ENCODE results near the gene RNGTT. TPM values are rescaled to one million over a fixed set of nuclear protein-coding genes. Genes with fewer than 3 reads are reported as not detected.
"Not testable (repeated sequence)": the region's sequence is repeated elsewhere in the genome, so short reads cannot be mapped to it uniquely, and the experiment has no call there.

RNGTT gene
- total and polyA plus RNA-seq, 2 donors, result 11.2 to 23.2 TPM

DNA sequence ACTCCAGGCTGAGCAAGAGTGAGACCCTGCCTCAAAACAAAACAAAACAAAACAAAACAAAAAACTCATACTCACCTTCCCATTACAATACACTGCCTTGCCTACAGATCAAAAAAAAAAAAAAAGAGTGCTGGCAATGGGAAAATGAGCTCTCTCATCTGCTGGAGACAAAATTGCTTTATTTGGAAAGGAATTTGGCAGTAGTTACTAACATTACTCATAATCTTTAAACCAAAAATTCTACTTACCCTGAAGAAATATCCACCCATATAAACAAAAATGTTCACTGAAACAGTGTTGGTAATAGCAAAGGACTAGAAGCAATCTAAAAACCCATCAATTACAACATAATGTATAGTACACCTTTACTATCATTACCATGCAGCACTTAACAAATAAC lies 120.4 kb downstream of the RNGTT start:
- DNase-seq (ENCODE audit: low read depth in 6 of 9, low spot score in 9 of 9), result no peak
- Histone ChIP-seq H3K4me3 (ENCODE audit: low read length in 2 of 2) (no peak overlapping the region), H3K27me3 (ENCODE audit: control insufficient read depth in 2 of 2, insufficient read depth in 1 of 2, low read length in 1 of 2) (no peaks in the 10 kb centered on the region), H3K4me1 (ENCODE audit: control insufficient read depth in 2 of 2, insufficient read depth in 2 of 2, low read length in 2 of 2) (no peaks in the 10 kb centered on the region), H3K9me3 (ENCODE audit: control insufficient read depth in 2 of 2, insufficient read depth in 1 of 2, low read length in 1 of 2) (no peaks in the 10 kb centered on the region), H3K27ac (ENCODE audit: low read depth in 1 of 2, low read length in 1 of 2) (no peak overlapping the region), H3K36me3 (ENCODE audit: control insufficient read depth in 2 of 2, insufficient read depth in 2 of 2, low read length in 1 of 2) (peaks cover 4% of the 10 kb centered on the region in 2 donors)

DNA sequence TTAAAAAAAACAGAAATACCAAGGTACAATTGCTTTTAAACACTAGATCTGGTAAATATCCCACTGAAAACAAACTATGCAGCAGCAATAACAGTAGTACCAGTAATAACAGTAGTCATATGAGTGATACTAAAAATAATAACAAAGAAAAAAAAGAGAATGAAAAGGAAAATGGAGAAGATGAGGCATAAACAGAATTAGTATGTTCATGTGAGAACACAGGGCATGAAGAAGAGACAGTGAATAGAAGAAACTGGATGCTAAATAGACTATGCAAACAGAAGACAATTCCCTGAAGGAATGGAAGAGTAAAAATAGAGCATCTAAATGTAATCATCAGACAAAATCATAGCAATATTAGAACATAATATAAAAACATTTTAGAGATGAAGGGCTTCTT lies 121.1 kb downstream of the RNGTT start:
- DNase-seq (ENCODE audit: low read depth in 6 of 9, low spot score in 9 of 9), result no peak
- no peaks in the 10 kb centered on the region for H3K4me1 ChIP-seq (ENCODE audit: control insufficient read depth in 2 of 2, insufficient read depth in 2 of 2, low read length in 2 of 2)
- H3K9me3 ChIP-seq (ENCODE audit: control insufficient read depth in 2 of 2, insufficient read depth in 1 of 2, low read length in 1 of 2), result no peaks in the 10 kb centered on the region
- no peak overlapping the region for H3K27ac ChIP-seq (ENCODE audit: low read depth in 1 of 2, low read length in 1 of 2)
- H3K4me3 ChIP-seq (ENCODE audit: low read length in 2 of 2), result no peak overlapping the region
- no peaks in the 10 kb centered on the region for H3K27me3 ChIP-seq (ENCODE audit: control insufficient read depth in 2 of 2, insufficient read depth in 1 of 2, low read length in 1 of 2)
- peaks cover 4% of the 10 kb centered on the region in 2 donors for H3K36me3 ChIP-seq (ENCODE audit: control insufficient read depth in 2 of 2, insufficient read depth in 2 of 2, low read length in 1 of 2)

DNA sequence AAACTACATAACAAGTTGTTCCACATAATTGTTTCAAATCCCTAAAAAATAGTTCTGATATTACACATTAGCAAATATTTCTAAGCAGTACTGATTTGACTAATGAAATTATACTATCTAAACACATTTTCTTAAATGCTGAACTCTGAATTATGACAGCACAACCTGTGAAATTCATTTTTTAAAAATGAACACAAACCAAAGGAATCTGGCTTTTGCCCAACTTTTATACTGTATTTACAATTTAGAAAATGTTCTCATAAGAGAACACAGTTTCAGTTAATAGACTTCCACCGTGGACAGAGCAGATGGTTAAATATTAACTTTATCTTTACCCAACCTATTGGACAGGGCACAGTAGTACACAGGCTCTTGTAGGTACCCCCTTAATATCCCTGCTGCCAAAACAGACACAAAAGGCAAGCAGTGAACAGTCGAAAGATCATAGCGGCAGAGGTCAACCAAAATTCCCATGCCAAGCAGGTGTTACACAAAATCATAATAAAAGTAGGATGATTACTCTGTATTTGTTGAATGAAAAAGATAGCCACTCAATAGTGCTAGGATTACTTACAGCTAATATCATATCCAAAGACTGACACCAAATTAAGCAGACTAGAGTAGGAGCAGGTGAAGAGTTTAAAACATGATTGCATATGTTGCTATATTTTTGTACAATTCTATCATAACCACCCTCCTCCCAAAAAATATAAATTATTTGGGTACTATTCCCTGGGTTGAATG lies 122.5 kb downstream of the RNGTT start:
- Histone ChIP-seq H3K27me3 (ENCODE audit: control insufficient read depth in 2 of 2, insufficient read depth in 1 of 2, low read length in 1 of 2) (no peaks in the 10 kb centered on the region), H3K27ac (ENCODE audit: low read depth in 1 of 2, low read length in 1 of 2) (no peak overlapping the region), H3K4me3 (ENCODE audit: low read length in 2 of 2) (no peak overlapping the region), H3K4me1 (ENCODE audit: control insufficient read depth in 2 of 2, insufficient read depth in 2 of 2, low read length in 2 of 2) (no peaks in the 10 kb centered on the region), H3K9me3 (ENCODE audit: control insufficient read depth in 2 of 2, insufficient read depth in 1 of 2, low read length in 1 of 2) (peaks cover 0 to 7% of the 10 kb centered on the region in 2 donors), H3K36me3 (ENCODE audit: control insufficient read depth in 2 of 2, insufficient read depth in 2 of 2, low read length in 1 of 2) (peaks cover 4% of the 10 kb centered on the region in 2 donors)
- WGBS, result 97% methylated on average over 3 of the region's 3 CpGs
- DNase-seq (ENCODE audit: low read depth in 6 of 9, low spot score in 9 of 9), result no peak

DNA sequence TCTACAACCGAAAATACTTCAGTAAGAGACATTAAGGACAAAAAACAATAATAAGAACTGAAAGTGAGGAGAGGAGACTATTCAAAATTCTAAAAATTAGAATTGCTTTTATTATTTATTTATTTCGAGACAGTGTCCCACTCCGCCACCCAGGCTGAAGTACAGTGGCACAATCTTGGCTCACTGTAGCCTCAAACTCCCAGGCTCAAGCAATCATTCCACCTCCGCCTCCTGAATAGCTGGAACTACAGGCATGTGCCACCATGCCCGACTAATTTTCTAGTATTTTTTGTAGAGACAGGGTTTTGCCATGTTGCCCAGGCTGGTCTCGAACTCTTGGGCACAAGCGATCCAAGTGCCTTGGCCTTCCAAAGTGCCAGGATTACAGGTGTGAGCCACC lies 123.1 kb downstream of the RNGTT start:
- WGBS, result 98% methylated on average over 7 of the region's 7 CpGs
- H3K27me3 ChIP-seq (ENCODE audit: control insufficient read depth in 2 of 2, insufficient read depth in 1 of 2, low read length in 1 of 2), result no peaks in the 10 kb centered on the region
- DNase-seq (ENCODE audit: low read depth in 6 of 9, low spot score in 9 of 9), result no peak
- no peak overlapping the region for H3K27ac ChIP-seq (ENCODE audit: low read depth in 1 of 2, low read length in 1 of 2)
- no peaks in the 10 kb centered on the region for H3K4me1 ChIP-seq (ENCODE audit: control insufficient read depth in 2 of 2, insufficient read depth in 2 of 2, low read length in 2 of 2)
- H3K9me3 ChIP-seq (ENCODE audit: control insufficient read depth in 2 of 2, insufficient read depth in 1 of 2, low read length in 1 of 2), result peaks cover 0 to 7% of the 10 kb centered on the region in 2 donors
- H3K36me3 ChIP-seq (ENCODE audit: control insufficient read depth in 2 of 2, insufficient read depth in 2 of 2, low read length in 1 of 2), result peaks cover 4% of the 10 kb centered on the region in 2 donors
- no peak overlapping the region for H3K4me3 ChIP-seq (ENCODE audit: low read length in 2 of 2)

DNA sequence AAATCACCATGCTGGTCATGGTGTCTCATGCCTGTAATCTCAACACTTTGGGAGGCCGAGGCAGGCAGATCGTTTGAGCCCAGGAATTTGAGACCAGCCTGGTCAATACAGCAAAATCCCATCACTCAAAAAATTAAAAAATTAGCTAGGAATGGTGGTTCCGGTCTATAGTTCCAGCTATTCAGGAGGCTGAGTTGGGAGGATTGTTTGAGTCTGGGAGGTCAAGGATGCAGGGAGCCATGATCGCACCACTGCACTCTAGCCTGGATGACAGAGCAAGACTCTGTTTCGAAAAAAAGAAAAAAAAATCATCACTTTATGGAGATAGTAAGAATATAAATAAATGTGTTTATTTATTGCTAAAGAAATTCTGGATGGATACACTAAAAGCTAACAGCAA lies 124.1 kb downstream of the RNGTT start:
- 97% methylated on average over 5 of the region's 5 CpGs for WGBS
- Histone ChIP-seq H3K27ac (ENCODE audit: low read depth in 1 of 2, low read length in 1 of 2) (no peak overlapping the region), H3K4me3 (ENCODE audit: low read length in 2 of 2) (no peak overlapping the region), H3K36me3 (ENCODE audit: control insufficient read depth in 2 of 2, insufficient read depth in 2 of 2, low read length in 1 of 2) (peaks cover 4% of the 10 kb centered on the region in 2 donors), H3K4me1 (ENCODE audit: control insufficient read depth in 2 of 2, insufficient read depth in 2 of 2, low read length in 2 of 2) (no peaks in the 10 kb centered on the region), H3K27me3 (ENCODE audit: control insufficient read depth in 2 of 2, insufficient read depth in 1 of 2, low read length in 1 of 2) (no peaks in the 10 kb centered on the region), H3K9me3 (ENCODE audit: control insufficient read depth in 2 of 2, insufficient read depth in 1 of 2, low read length in 1 of 2) (peaks cover 0 to 7% of the 10 kb centered on the region in 2 donors)
- DNase-seq (ENCODE audit: low read depth in 6 of 9, low spot score in 9 of 9), result no peak

DNA sequence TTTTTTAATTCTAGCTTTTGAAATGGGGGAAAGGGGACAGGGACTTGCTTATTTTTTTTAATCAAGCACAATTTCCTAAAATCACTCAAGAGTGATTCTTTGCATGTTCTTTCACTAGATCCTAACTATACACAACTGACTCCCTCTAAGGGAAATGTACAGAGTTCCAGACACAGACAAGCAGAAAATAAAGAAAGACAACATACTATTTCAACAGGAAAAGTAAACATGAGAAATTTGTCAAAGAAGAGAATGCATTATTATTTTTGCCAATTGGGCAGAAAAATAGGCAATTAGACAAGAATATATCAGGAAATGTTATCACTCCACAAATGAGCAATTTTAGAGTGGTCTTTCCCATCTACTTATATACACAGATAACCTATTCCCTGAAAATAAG lies 128.2 kb downstream of the RNGTT start:
- no peak overlapping the region for H3K4me3 ChIP-seq (ENCODE audit: low read length in 2 of 2)
- H3K9me3 ChIP-seq (ENCODE audit: control insufficient read depth in 2 of 2, insufficient read depth in 1 of 2, low read length in 1 of 2), result peaks cover 0 to 10% of the 10 kb centered on the region in 2 donors
- H3K4me1 ChIP-seq (ENCODE audit: control insufficient read depth in 2 of 2, insufficient read depth in 2 of 2, low read length in 2 of 2), result no peaks in the 10 kb centered on the region
- no peaks in the 10 kb centered on the region for H3K27me3 ChIP-seq (ENCODE audit: control insufficient read depth in 2 of 2, insufficient read depth in 1 of 2, low read length in 1 of 2)
- no peak for DNase-seq (ENCODE audit: low read depth in 6 of 9, low spot score in 9 of 9)
- no peak overlapping the region for H3K27ac ChIP-seq (ENCODE audit: low read depth in 1 of 2, low read length in 1 of 2)
- H3K36me3 ChIP-seq (ENCODE audit: control insufficient read depth in 2 of 2, insufficient read depth in 2 of 2, low read length in 1 of 2), result no peaks in the 10 kb centered on the region

DNA sequence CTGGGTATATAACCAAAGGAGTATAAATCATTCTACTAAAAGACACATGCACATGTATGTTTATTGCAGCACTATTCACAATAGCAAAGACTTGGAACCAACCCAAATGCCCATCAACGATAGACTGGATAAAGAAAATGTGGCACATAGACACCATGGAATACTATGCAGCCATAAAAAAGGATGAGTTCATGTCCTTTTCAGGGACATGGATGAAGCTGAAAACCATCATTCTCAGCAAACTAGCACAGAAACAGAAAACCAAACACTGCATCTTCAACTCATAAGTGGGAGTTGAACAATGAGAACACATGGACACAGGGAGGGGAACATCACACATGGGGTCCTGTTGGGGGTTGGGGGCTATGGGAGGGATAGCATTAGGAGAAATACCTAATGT lies 130.3 kb downstream of the RNGTT start:
- not testable (repeated sequence) for H3K4me3 ChIP-seq (ENCODE audit: low read length in 2 of 2); H3K36me3 ChIP-seq (ENCODE audit: control insufficient read depth in 2 of 2, insufficient read depth in 2 of 2, low read length in 1 of 2); DNase-seq (ENCODE audit: low read depth in 6 of 9, low spot score in 9 of 9); H3K27me3 ChIP-seq (ENCODE audit: control insufficient read depth in 2 of 2, insufficient read depth in 1 of 2, low read length in 1 of 2); H3K4me1 ChIP-seq (ENCODE audit: control insufficient read depth in 2 of 2, insufficient read depth in 2 of 2, low read length in 2 of 2); H3K27ac ChIP-seq (ENCODE audit: low read depth in 1 of 2, low read length in 1 of 2)
- peaks cover 0 to 10% of the 10 kb centered on the region in 2 donors for H3K9me3 ChIP-seq (ENCODE audit: control insufficient read depth in 2 of 2, insufficient read depth in 1 of 2, low read length in 1 of 2)
- WGBS, result 98% methylated on average over 1 of the region's 1 CpG

DNA sequence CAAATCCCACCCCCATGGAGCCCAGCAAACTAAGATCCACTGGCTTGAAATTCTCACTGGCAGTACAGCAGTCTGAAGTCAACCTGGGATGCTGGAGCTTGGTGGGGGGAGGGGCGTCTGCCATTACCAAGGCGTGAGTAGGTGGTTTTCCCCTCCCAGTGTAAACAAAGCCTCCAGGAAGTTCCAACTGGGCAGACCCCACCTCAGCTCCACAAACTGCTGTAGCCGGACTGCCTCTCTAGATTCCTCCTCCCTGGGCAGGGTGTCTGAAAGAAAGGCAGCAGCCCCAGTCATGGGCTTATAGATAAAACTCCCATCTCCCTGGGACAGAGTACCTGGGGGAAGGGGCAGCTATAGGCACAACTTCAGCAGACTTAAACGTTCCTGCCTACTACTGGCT lies 135.8 kb downstream of the RNGTT start:
- not testable (repeated sequence) for DNase-seq (ENCODE audit: low read depth in 6 of 9, low spot score in 9 of 9); H3K36me3 ChIP-seq (ENCODE audit: control insufficient read depth in 2 of 2, insufficient read depth in 2 of 2, low read length in 1 of 2); H3K4me3 ChIP-seq (ENCODE audit: low read length in 2 of 2); H3K4me1 ChIP-seq (ENCODE audit: control insufficient read depth in 2 of 2, insufficient read depth in 2 of 2, low read length in 2 of 2); H3K27me3 ChIP-seq (ENCODE audit: control insufficient read depth in 2 of 2, insufficient read depth in 1 of 2, low read length in 1 of 2); H3K9me3 ChIP-seq (ENCODE audit: control insufficient read depth in 2 of 2, insufficient read depth in 1 of 2, low read length in 1 of 2); H3K27ac ChIP-seq (ENCODE audit: low read depth in 1 of 2, low read length in 1 of 2)
- 95% methylated on average over 4 of the region's 4 CpGs for WGBS

DNA sequence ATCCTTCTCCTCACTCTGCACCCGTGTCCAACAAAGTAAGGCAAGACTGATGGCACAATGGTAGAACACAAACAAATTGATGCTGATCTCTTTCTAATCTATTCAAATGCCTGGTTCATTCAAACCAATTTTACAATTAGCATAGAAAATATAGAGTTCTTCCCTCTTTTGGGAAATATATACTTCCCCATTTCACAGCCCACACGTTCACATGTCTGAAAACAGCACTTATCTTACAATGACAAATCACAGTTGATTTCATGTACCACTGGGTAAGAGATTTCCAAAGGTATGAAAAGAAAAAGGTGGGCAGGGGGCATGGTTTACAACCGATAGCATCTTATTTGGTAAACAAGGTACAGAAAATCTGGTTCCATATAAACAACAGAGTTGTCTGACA lies 137.6 kb downstream of the RNGTT start:
- Histone ChIP-seq H3K36me3 (ENCODE audit: control insufficient read depth in 2 of 2, insufficient read depth in 2 of 2, low read length in 1 of 2) (peaks cover 0 to 5% of the 10 kb centered on the region in 2 donors), H3K27me3 (ENCODE audit: control insufficient read depth in 2 of 2, insufficient read depth in 1 of 2, low read length in 1 of 2) (no peaks in the 10 kb centered on the region), H3K4me3 (ENCODE audit: low read length in 2 of 2) (no peak overlapping the region), H3K4me1 (ENCODE audit: control insufficient read depth in 2 of 2, insufficient read depth in 2 of 2, low read length in 2 of 2) (no peaks in the 10 kb centered on the region), H3K27ac (ENCODE audit: low read depth in 1 of 2, low read length in 1 of 2) (no peak overlapping the region), H3K9me3 (ENCODE audit: control insufficient read depth in 2 of 2, insufficient read depth in 1 of 2, low read length in 1 of 2) (no peaks in the 10 kb centered on the region)
- WGBS, result 91% methylated on average over 3 of the region's 3 CpGs
- DNase-seq (ENCODE audit: low read depth in 6 of 9, low spot score in 9 of 9), result no peak

Measured in thymus (tissue), 11 donors.